Measurements from ENCODE around the gene RIMS3.
"Not testable (repeated sequence)": the region's sequence is repeated elsewhere in the genome, so short reads cannot be mapped to it uniquely, and the experiment has no call there.

RIMS3 gene

GRCh38 chr1:40574805-40575204 lies 90.7 kb downstream of the RIMS3 start:
- not testable (repeated sequence) for H3K9me3 ChIP-seq (ENCODE audit: control insufficient read depth, low read length); DNase-seq (ENCODE audit: low read depth); H3K4me3 ChIP-seq (ENCODE audit: low read length); H3K4me1 ChIP-seq (ENCODE audit: control insufficient read depth, insufficient read depth, low read length); H3K9ac ChIP-seq (ENCODE audit: low read length); H3K27me3 ChIP-seq (replicated peaks; ENCODE audit: control insufficient read depth, insufficient read depth, low read length); H3K36me3 ChIP-seq (ENCODE audit: control insufficient read depth, insufficient read depth, low read length, severe bottlenecking)

Measured in adipocyte (in vitro differentiated cells).